ENCODE results near the gene NFE2. TPM values are rescaled to one million over a fixed set of nuclear protein-coding genes. Genes with fewer than 3 reads are reported as not detected.

Gene NFE2
- total and polyA plus RNA-seq, 2 of the 8 experiments (the other 6 are each of a cell fraction or from before 2014, with no cell fraction given) = 2.0 to 6.1 TPM

GRCh38 chr12:54338698-54339296 lies 38.0 kb upstream of the NFE2 start:
- no peak for DNase-seq (ENCODE audit: low read depth in 1 of 2, low spot score in 2 of 2)
- H3K27ac ChIP-seq (ENCODE audit: low read depth, low read length) = no peak overlapping the region
- TF ChIP-seq KDM1A (IDR thresholded peaks at IDR 0.05; ENCODE audit: borderline replicate concordance, low read length) = no peak
- TF ChIP-seq POLR2A (IDR thresholded peaks at IDR 0.05; ENCODE audit: control extremely low read depth in 1 of 2, low read depth in 2 of 2, low read length in 2 of 2) = no peak
- TF ChIP-seq HDAC6 (IDR thresholded peaks at IDR 0.05; ENCODE audit: low read depth, low read length) = no peak
- TF ChIP-seq PHF8 (conservative IDR thresholded peaks at IDR 0.05; ENCODE audit: low read depth, low read length) = no peak
- no peak for TF ChIP-seq NANOG (IDR thresholded peaks at IDR 0.05; ENCODE audit: insufficient read depth, low read depth, low read length, poor library complexity, severe bottlenecking)
- no peak for TF ChIP-seq SRF (IDR thresholded peaks at IDR 0.05; ENCODE audit: low read depth, low read length)
- no peak for TF ChIP-seq RFX5 (IDR thresholded peaks at IDR 0.05; ENCODE audit: borderline replicate concordance, low read depth, low read length)
- no peak for TF ChIP-seq RAD21 (IDR thresholded peaks at IDR 0.05 in 1 of 2, conservative IDR thresholded peaks at IDR 0.05 in 1 of 2; ENCODE audit: low read depth in 2 of 2, low read length in 2 of 2)
- no peak for TF ChIP-seq ATF3 (IDR thresholded peaks at IDR 0.05; ENCODE audit: insufficient read depth, low read depth, low read length)
- TF ChIP-seq CTBP2 (IDR thresholded peaks at IDR 0.05; ENCODE audit: borderline replicate concordance, insufficient read depth, insufficient read length, low read length) = no peak
- no peak for TF ChIP-seq SAP30 (IDR thresholded peaks at IDR 0.05; ENCODE audit: insufficient read depth, insufficient replicate concordance, low read length)

More at GRCh38 chr12:54338698-54339296, 38.0 kb upstream of the NFE2 start:
- H4K5ac ChIP-seq (ENCODE audit: insufficient read length, low read depth, low read length) = no peak overlapping the region
- H4K91ac ChIP-seq (replicated peaks; ENCODE audit: insufficient read length, low read length) = no peak overlapping the region
- no peaks in the 10 kb centered on the region for H3K4me1 ChIP-seq (replicated peaks in 1 of 4; ENCODE audit: control insufficient read depth in 3 of 4, insufficient read depth in 4 of 4, low read length in 3 of 4)
- H2BK12ac ChIP-seq (ENCODE audit: low read depth, low read length) = no peak overlapping the region
- H3K14ac ChIP-seq (ENCODE audit: insufficient read length) = no peak overlapping the region
- WGBS, 2 experiments (ENCODE audit: extremely low coverage in 1 of 2, insufficient coverage in 1 of 2, insufficient read length in 1 of 2, insufficient replicate concordance in 2 of 2, low coverage in 1 of 2, low lambda C conversion rate in 2 of 2, missing lambda C conversion rate in 1 of 2) = 95% methylated on average over 4 of the region's 4 CpGs; no CpG with 5 or more reads in 1 of the 2 experiments
- no peak for FAIRE-seq
- H4K8ac ChIP-seq (ENCODE audit: extremely low read depth, insufficient read depth, low read length) = no peak overlapping the region
- H2BK5ac ChIP-seq (ENCODE audit: low read depth, low read length) = no peak overlapping the region
- H3K27me3 ChIP-seq (replicated peaks in 1 of 4; ENCODE audit: control insufficient read depth in 3 of 4, extremely low read depth in 1 of 4, insufficient read depth in 3 of 4, low read length in 3 of 4) = no peaks in the 10 kb centered on the region
- no peak overlapping the region for H2BK120ac ChIP-seq (replicated peaks; ENCODE audit: low read depth, low read length)
- POLR2A ChIA-PET (ENCODE audit: partially characterized antibody) = interaction anchor here (6.9 to 12.8 kb wide), 3 partner anchors 13 to 59 kb away, joined by 49 to 109 read pairs (median 74); partner anchors contain the start of genes CBX5 and HNRNPA1
- peaks cover 4 to 22% (median 15%) of the 10 kb centered on the region in 4 experiments; a peak in 6 of 8 replicates for H3K36me3 ChIP-seq (ENCODE audit: control insufficient read depth in 2 of 4, insufficient read depth in 4 of 4, low read length in 3 of 4)
- no peaks in the 10 kb centered on the region; a peak in 1 of 4 replicates for H3K79me2 ChIP-seq (ENCODE audit: control insufficient read depth in 1 of 2, insufficient read depth in 2 of 2, low read length in 2 of 2)
- no peak overlapping the region for H3K9ac ChIP-seq (replicated peaks in 1 of 4; ENCODE audit: extremely low read depth in 1 of 4, low read depth in 3 of 4, low read length in 3 of 4)
- H3K23ac ChIP-seq (ENCODE audit: insufficient read length) = no peak overlapping the region
- H2AFZ ChIP-seq (ENCODE audit: low read length) = no peak overlapping the region
- CTCF ChIA-PET (ENCODE audit: partially characterized antibody) = interaction anchor here (0.8 to 18.3 kb wide), 7 partner anchors 12 to 111 kb away, joined by 3 to 348 read pairs (median 37); partner anchors contain the start of gene COPZ1
- no peak overlapping the region for H3K4me3 ChIP-seq (ENCODE audit: extremely low read depth in 1 of 4, insufficient read depth in 2 of 4, low read depth in 3 of 4, low read length in 4 of 4)
- no peak overlapping the region for H3K18ac ChIP-seq (ENCODE audit: extremely low read depth, low read length)
- no peak overlapping the region for H2AK5ac ChIP-seq (ENCODE audit: low read depth, low read length)
- H3K9me3 ChIP-seq (ENCODE audit: insufficient read depth in 2 of 2, low read depth in 1 of 2, low read length in 1 of 2) = no peaks in the 10 kb centered on the region
- H3K4me2 ChIP-seq (ENCODE audit: insufficient read depth in 1 of 2, low read depth in 2 of 2, low read length in 2 of 2) = no peak overlapping the region
- H4K20me1 ChIP-seq (replicated peaks in 1 of 2; ENCODE audit: control insufficient read depth in 1 of 2, insufficient read depth in 2 of 2, low read length in 2 of 2) = peaks cover 2 to 5% of the 10 kb centered on the region in 2 experiments
- no peak overlapping the region for H3K4ac ChIP-seq (replicated peaks; ENCODE audit: insufficient read length, low read depth, low read length)
- no peak overlapping the region for H2BK20ac ChIP-seq (ENCODE audit: low read length)
- no peak overlapping the region for H3K56ac ChIP-seq (replicated peaks; ENCODE audit: insufficient read length, low read depth, low read length)
- H3K23me2 ChIP-seq (ENCODE audit: low read depth, low read length) = no peaks in the 10 kb centered on the region; the same call in 1 of the 2 replicates
- no peak overlapping the region for H2BK15ac ChIP-seq (ENCODE audit: low read length)
- peaks cover 3% of the 10 kb centered on the region; the same call in 1 of the 2 replicates for H3K79me1 ChIP-seq (ENCODE audit: low read depth, low read length)

All from H1 (cell line).